ENCODE measurements around the gene CCNE1.

- TF ChIP-seq POLR2A (IDR thresholded peaks at IDR 0.05) (no peak), CTCF (IDR thresholded peaks at IDR 0.05) (no peak)
Measured at GRCh38 chr19:29834991-29835846, 23.4 kb downstream of the CCNE1 start.
